ENCODE measurements around the gene C12orf56.

Gene C12orf56

GRCh38 chr12:64403707-64404469, 13.3 kb upstream of the C12orf56 start, which contains the start of gene XPOT:
XPOT (plus strand) TSS chr12:64404392; CDS start chr12:64410036, 5,644 bp downstream.
- DNase-seq (ENCODE audit: low read depth, low spot score), result peak; percentile 98
- Histone ChIP-seq H3K9ac (ENCODE audit: insufficient read length, low read depth) (peak within 1 kb of the TSS; percentile 98), H3K4me1 (ENCODE audit: insufficient read depth, insufficient read length) (no peaks in the 10 kb centered on the region), H3K27me3 (ENCODE audit: insufficient read depth, insufficient read length) (no peaks in the 10 kb centered on the region), H3K4me3 (ENCODE audit: insufficient read length, low read depth) (peak within 1 kb of the TSS; percentile 97), H3K36me3 (ENCODE audit: insufficient read depth, insufficient read length, low read length) (peaks cover 4% of the 10 kb centered on the region), H3K9me3 (ENCODE audit: insufficient read depth, low read length) (no peaks in the 10 kb centered on the region)
- TF ChIP-seq YY1 (IDR thresholded peaks at IDR 0.05; ENCODE audit: insufficient read depth, insufficient read length), result no peak
- no peak for TF ChIP-seq SUZ12 (IDR thresholded peaks at IDR 0.05; ENCODE audit: extremely low read depth, insufficient read depth, insufficient read length)
- no peak for TF ChIP-seq ZNF274 (IDR thresholded peaks at IDR 0.05; ENCODE audit: low read depth, low read length)

GRCh38 chr12:64402181-64402580, 11.6 kb upstream of the C12orf56 start:
- Histone ChIP-seq H3K27me3 (ENCODE audit: insufficient read depth, insufficient read length) (no peaks in the 10 kb centered on the region), H3K4me1 (ENCODE audit: insufficient read depth, insufficient read length) (no peaks in the 10 kb centered on the region), H3K9ac (ENCODE audit: insufficient read length, low read depth) (no peak overlapping the region), H3K4me3 (ENCODE audit: insufficient read length, low read depth) (no peak overlapping the region), H3K36me3 (ENCODE audit: insufficient read depth, insufficient read length, low read length) (no peaks in the 10 kb centered on the region), H3K9me3 (ENCODE audit: insufficient read depth, low read length) (no peaks in the 10 kb centered on the region)
- DNase-seq (ENCODE audit: low read depth, low spot score), result no peak
- no peak for TF ChIP-seq YY1 (IDR thresholded peaks at IDR 0.05; ENCODE audit: insufficient read depth, insufficient read length)
- TF ChIP-seq ZNF274 (IDR thresholded peaks at IDR 0.05; ENCODE audit: low read depth, low read length), result no peak
- TF ChIP-seq SUZ12 (IDR thresholded peaks at IDR 0.05; ENCODE audit: extremely low read depth, insufficient read depth, insufficient read length), result no peak

GRCh38 chr12:64400041-64400440, 9.5 kb upstream of the C12orf56 start:
- Histone ChIP-seq H3K4me1 (ENCODE audit: insufficient read depth, insufficient read length) (no peaks in the 10 kb centered on the region), H3K36me3 (ENCODE audit: insufficient read depth, insufficient read length, low read length) (no peaks in the 10 kb centered on the region), H3K9ac (ENCODE audit: insufficient read length, low read depth) (no peak overlapping the region), H3K4me3 (ENCODE audit: insufficient read length, low read depth) (no peak overlapping the region), H3K27me3 (ENCODE audit: insufficient read depth, insufficient read length) (no peaks in the 10 kb centered on the region), H3K9me3 (ENCODE audit: insufficient read depth, low read length) (no peaks in the 10 kb centered on the region)
- TF ChIP-seq YY1 (IDR thresholded peaks at IDR 0.05; ENCODE audit: insufficient read depth, insufficient read length), result no peak
- no peak for TF ChIP-seq ZNF274 (IDR thresholded peaks at IDR 0.05; ENCODE audit: low read depth, low read length)
- TF ChIP-seq SUZ12 (IDR thresholded peaks at IDR 0.05; ENCODE audit: extremely low read depth, insufficient read depth, insufficient read length), result no peak
- DNase-seq (ENCODE audit: low read depth, low spot score), result no peak

- TF ChIP-seq ZNF274 (IDR thresholded peaks at IDR 0.05; ENCODE audit: low read depth, low read length), result no peak
- no peak for TF ChIP-seq YY1 (IDR thresholded peaks at IDR 0.05; ENCODE audit: insufficient read depth, insufficient read length)
- TF ChIP-seq SUZ12 (IDR thresholded peaks at IDR 0.05; ENCODE audit: extremely low read depth, insufficient read depth, insufficient read length), result no peak
- Histone ChIP-seq H3K9me3 (ENCODE audit: insufficient read depth, low read length) (no peaks in the 10 kb centered on the region), H3K36me3 (ENCODE audit: insufficient read depth, insufficient read length, low read length) (no peaks in the 10 kb centered on the region), H3K4me1 (ENCODE audit: insufficient read depth, insufficient read length) (peaks cover 2% of the 10 kb centered on the region), H3K4me3 (ENCODE audit: insufficient read length, low read depth) (no peak overlapping the region), H3K9ac (ENCODE audit: insufficient read length, low read depth) (no peak overlapping the region), H3K27me3 (ENCODE audit: insufficient read depth, insufficient read length) (no peaks in the 10 kb centered on the region)
- no peak for DNase-seq (ENCODE audit: low read depth, low spot score)
These were observed 5.2 kb upstream of the C12orf56 start for GRCh38 chr12:64395739-64396138.

DNA sequence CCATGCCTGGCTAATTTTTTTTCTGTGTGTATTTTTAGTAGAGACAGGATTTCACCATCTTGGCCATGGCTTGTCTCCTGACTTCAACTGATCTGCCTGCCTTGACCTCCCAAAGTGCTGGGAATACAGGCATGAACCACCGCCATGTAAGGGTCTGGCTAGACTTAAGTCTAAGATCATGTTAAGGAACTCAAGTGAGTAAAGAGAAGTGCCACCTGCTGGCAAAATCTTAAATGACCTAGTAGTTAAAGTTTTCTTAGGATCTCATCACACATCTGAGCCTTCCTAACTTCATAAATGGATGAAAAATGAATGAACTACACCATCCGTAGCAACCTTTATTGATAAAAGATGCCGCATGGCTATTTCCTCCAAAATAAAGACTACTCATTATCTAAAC, 1.7 kb upstream of the C12orf56 start:
- Histone ChIP-seq H3K27me3 (ENCODE audit: insufficient read depth, insufficient read length) (no peaks in the 10 kb centered on the region), H3K9me3 (ENCODE audit: insufficient read depth, low read length) (no peaks in the 10 kb centered on the region), H3K4me1 (ENCODE audit: insufficient read depth, insufficient read length) (peaks cover 2% of the 10 kb centered on the region), H3K36me3 (ENCODE audit: insufficient read depth, insufficient read length, low read length) (no peaks in the 10 kb centered on the region), H3K9ac (ENCODE audit: insufficient read length, low read depth) (no peak overlapping the region), H3K4me3 (ENCODE audit: insufficient read length, low read depth) (no peak overlapping the region)
- TF ChIP-seq ZNF274 (IDR thresholded peaks at IDR 0.05; ENCODE audit: low read depth, low read length) (no peak), YY1 (IDR thresholded peaks at IDR 0.05; ENCODE audit: insufficient read depth, insufficient read length) (no peak), SUZ12 (IDR thresholded peaks at IDR 0.05; ENCODE audit: extremely low read depth, insufficient read depth, insufficient read length) (no peak)
- no peak for DNase-seq (ENCODE audit: low read depth, low spot score)

DNA sequence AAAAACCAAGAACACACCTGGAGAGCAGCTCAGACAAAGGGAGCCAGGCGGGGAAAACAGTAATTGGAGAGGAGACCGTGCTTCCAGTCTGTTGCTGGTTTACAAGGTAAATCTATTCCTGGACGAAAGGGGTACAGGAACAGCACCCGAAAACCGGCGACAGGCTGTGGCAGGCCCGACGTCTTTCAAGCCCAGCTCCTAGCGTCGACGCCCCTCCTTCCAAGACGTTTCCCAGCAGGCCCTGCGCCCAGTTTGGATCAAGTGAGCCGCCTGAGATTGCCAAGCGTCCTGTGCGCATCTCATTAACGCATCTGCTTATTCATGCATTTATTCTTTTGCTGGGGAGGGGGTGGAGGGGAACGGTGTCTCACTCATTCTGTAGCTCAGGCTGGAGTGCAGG, 1.4 kb downstream of the C12orf56 start:
- DNase-seq (ENCODE audit: low read depth, low spot score), result no peak
- no peak overlapping the region for H3K4me3 ChIP-seq (ENCODE audit: insufficient read length, low read depth)

GRCh38 chr12:64387197-64387816, 3.3 kb downstream of the C12orf56 start:
- no peaks in the 10 kb centered on the region for H3K36me3 ChIP-seq (ENCODE audit: insufficient read depth, insufficient read length, low read length)
- H3K9me3 ChIP-seq (ENCODE audit: insufficient read depth, low read length), result no peaks in the 10 kb centered on the region
- no peak overlapping the region for H3K4me3 ChIP-seq (ENCODE audit: insufficient read length, low read depth)
- peaks cover 2% of the 10 kb centered on the region for H3K4me1 ChIP-seq (ENCODE audit: insufficient read depth, insufficient read length)
- TF ChIP-seq YY1 (IDR thresholded peaks at IDR 0.05; ENCODE audit: insufficient read depth, insufficient read length) (no peak), SUZ12 (IDR thresholded peaks at IDR 0.05; ENCODE audit: extremely low read depth, insufficient read depth, insufficient read length) (no peak), ZNF274 (IDR thresholded peaks at IDR 0.05; ENCODE audit: low read depth, low read length) (no peak)
- DNase-seq (ENCODE audit: low read depth, low spot score), result no peak
- H3K27me3 ChIP-seq (ENCODE audit: insufficient read depth, insufficient read length), result no peaks in the 10 kb centered on the region
- no peak overlapping the region for H3K9ac ChIP-seq (ENCODE audit: insufficient read length, low read depth)

More for the DNA sequence above, 1.4 kb downstream of the C12orf56 start:
- H3K9ac ChIP-seq (ENCODE audit: insufficient read length, low read depth), result no peak overlapping the region
- TF ChIP-seq SUZ12 (IDR thresholded peaks at IDR 0.05; ENCODE audit: extremely low read depth, insufficient read depth, insufficient read length) (no peak), ZNF274 (IDR thresholded peaks at IDR 0.05; ENCODE audit: low read depth, low read length) (no peak), YY1 (IDR thresholded peaks at IDR 0.05; ENCODE audit: insufficient read depth, insufficient read length) (no peak)
- H3K4me1 ChIP-seq (ENCODE audit: insufficient read depth, insufficient read length), result peaks cover 2% of the 10 kb centered on the region
- H3K36me3 ChIP-seq (ENCODE audit: insufficient read depth, insufficient read length, low read length), result no peaks in the 10 kb centered on the region
- H3K9me3 ChIP-seq (ENCODE audit: insufficient read depth, low read length), result no peaks in the 10 kb centered on the region
- H3K27me3 ChIP-seq (ENCODE audit: insufficient read depth, insufficient read length), result no peaks in the 10 kb centered on the region
